GM23338 (cell line): Measurements from ENCODE around the gene VPS26C. TPM values are rescaled to one million over a fixed set of nuclear protein-coding genes. Genes with fewer than 3 reads are reported as not detected.

ENCODE experiments used
- ATAC-seq: fragments of 200-7000 bp; cut with Tn5 transposase; 3 replicates; pipeline ENCODE4 v1.9.1; 2020
- DNase-seq: peaks from one replicate; pipeline ENCODE4 v3.0.0-alpha.2; 2015; ENCODE audit warnings: low spot score
- H2AFZ ChIP-seq: fragments of 200-600 bp; sonication (generic); 2 replicates; pipeline ENCODE4 v1.8.0; 2016; ENCODE audit warnings: antibody characterized with exemption, mild to moderate bottlenecking, moderate library complexity
- H3F3A ChIP-seq: fragments of 200-600 bp; sonication (generic); replicated peaks from 2 replicates; pipeline ENCODE4 v1.8.0; 2017; ENCODE audit warnings: antibody characterized with exemption, mixed run types, low read depth
- H3K27ac ChIP-seq: fragments of 200-600 bp; sonication (generic); 2 replicates; pipeline ENCODE4 v1.6.1; 2016; ENCODE audit warnings: low read depth
- H3K27me3 ChIP-seq: fragments of 200-600 bp; sonication (generic); 2 replicates; pipeline ENCODE4 v1.8.0; 2016; ENCODE audit warnings: mild to moderate bottlenecking, mixed run types, moderate library complexity; ENCODE audit not compliant: insufficient read depth
- H3K36me3 ChIP-seq: fragments of 200-600 bp; sonication (generic); 2 replicates; pipeline ENCODE4 v1.8.0; 2016; ENCODE audit warnings: mild to moderate bottlenecking; ENCODE audit not compliant: insufficient read depth
- H3K4me1 ChIP-seq: fragments of 200-600 bp; sonication (generic); 2 replicates; pipeline ENCODE4 v1.8.0; 2016; ENCODE audit warnings: mild to moderate bottlenecking, moderate library complexity; ENCODE audit not compliant: insufficient read depth
- H3K4me2 ChIP-seq: fragments of 200-600 bp; sonication (generic); 2 replicates; pipeline ENCODE4 v1.7.1; 2017; ENCODE audit warnings: mixed run types
- H3K4me3 ChIP-seq: fragments of 200-600 bp; sonication (generic); 2 replicates; pipeline ENCODE4 v1.6.1; 2016; ENCODE audit warnings: mixed run types
- H3K79me2 ChIP-seq: fragments of 200-600 bp; sonication (generic); replicated peaks from 2 replicates; pipeline ENCODE4 v1.8.0; 2017; ENCODE audit warnings: mild to moderate bottlenecking; ENCODE audit not compliant: insufficient read depth
- H3K9me2 ChIP-seq: fragments of 200-600 bp; sonication (generic); 2 replicates; pipeline ENCODE4 v1.8.0; 2017; ENCODE audit not compliant: insufficient read depth
- H4K20me1 ChIP-seq: fragments of 200-600 bp; sonication (generic); replicated peaks from 2 replicates; pipeline ENCODE4 v1.8.0; 2017; ENCODE audit warnings: mild to moderate bottlenecking; ENCODE audit not compliant: insufficient read depth
- H3K27ac Mint-ChIP-seq: 2 replicates; pipeline ENCODE4 v1.8.0; 2020; ENCODE audit warnings: inconsistent platforms, mild to moderate bottlenecking, moderate library complexity, mixed read lengths
- H3K27me3 Mint-ChIP-seq: 3 replicates; pipeline ENCODE4 v1.8.0; 2022; ENCODE audit warnings: low read depth, mild to moderate bottlenecking, moderate library complexity, mixed read lengths, inconsistent platforms; ENCODE audit not compliant: insufficient read depth, poor library complexity
- H3K36me3 Mint-ChIP-seq: 3 replicates; pipeline ENCODE4 v1.8.0; 2021; ENCODE audit warnings: low read depth, mild to moderate bottlenecking, inconsistent platforms, moderate library complexity, mixed read lengths
- H3K4me1 Mint-ChIP-seq: 3 replicates; pipeline ENCODE4 v1.8.0; 2020; ENCODE audit warnings: mild to moderate bottlenecking, inconsistent platforms, mixed read lengths
- H3K4me3 Mint-ChIP-seq: 3 replicates; pipeline ENCODE4 v1.8.0; 2021; ENCODE audit warnings: moderate library complexity, mild to moderate bottlenecking, inconsistent platforms, mixed read lengths
- H3K9me3 Mint-ChIP-seq: 3 replicates; pipeline ENCODE4 v1.8.0; 2020; ENCODE audit warnings: moderate library complexity, mild to moderate bottlenecking, inconsistent platforms, mixed read lengths
- CREB1 ChIP-seq: fragments of 250-450 bp; sonication (Bioruptor Pico); IDR thresholded peaks from 2 replicates; pipeline ENCODE4 v1.5.0; 2020; ENCODE audit warnings: low read depth, mild to moderate bottlenecking, moderate library complexity
- CTCF ChIP-seq, 2 experiments: fragments of 200-600 bp in 1 of 2; sonication (generic) in 1 of 2; conservative IDR thresholded peaks; 2 replicates each; pipeline versions ENCODE4 v1.5.1 to v1.6.1; 2016 to 2017; ENCODE audit warnings: antibody characterized with exemption in 2 of 2, low read depth in 2 of 2, mild to moderate bottlenecking in 2 of 2, moderate library complexity in 1 of 2
- ETS1 ChIP-seq: IDR thresholded peaks from 2 replicates; pipeline ENCODE4 v1.6.1; 2016; ENCODE audit warnings: antibody characterized with exemption
- EZH2 ChIP-seq: fragments of 200-600 bp; sonication (generic); IDR thresholded peaks from one replicate; pipeline ENCODE4 v1.8.0; 2017; ENCODE audit warnings: antibody characterized with exemption, mild to moderate bottlenecking, low read depth; ENCODE audit not compliant: unreplicated experiment
- EZH2phosphoT487 ChIP-seq: fragments of 200-600 bp; sonication (generic); IDR thresholded peaks from one replicate; pipeline ENCODE4 v1.8.1; 2018; ENCODE audit warnings: antibody characterized with exemption; ENCODE audit not compliant: unreplicated experiment
- JUNB ChIP-seq: IDR thresholded peaks from one replicate; pipeline ENCODE4 v1.6.1; 2016; ENCODE audit warnings: antibody characterized with exemption; ENCODE audit not compliant: unreplicated experiment
- NANOG ChIP-seq: IDR thresholded peaks from 2 replicates; pipeline ENCODE4 v1.6.1; 2016; ENCODE audit warnings: antibody characterized with exemption, borderline replicate concordance
- POLR2AphosphoS5 ChIP-seq: IDR thresholded peaks from 2 replicates; pipeline ENCODE4 v1.6.1; 2016; ENCODE audit warnings: antibody characterized with exemption, low read depth
- REST ChIP-seq: IDR thresholded peaks from one replicate; pipeline ENCODE4 v1.6.1; 2018; ENCODE audit warnings: antibody characterized with exemption; ENCODE audit not compliant: unreplicated experiment
- STAT1 ChIP-seq: IDR thresholded peaks from one replicate; pipeline ENCODE4 v1.6.1; 2016; ENCODE audit warnings: antibody characterized with exemption; ENCODE audit not compliant: unreplicated experiment
- ZNF114 ChIP-seq: fragments of 250-450 bp; sonication (Bioruptor Pico); IDR thresholded peaks from 2 replicates; pipeline ENCODE4 v1.5.0; 2020; ENCODE audit warnings: mild to moderate bottlenecking, moderate library complexity
- ZNF331 ChIP-seq: fragments of 250-450 bp; sonication (Bioruptor Pico); IDR thresholded peaks from 2 replicates; pipeline ENCODE4 v1.5.0; 2020; ENCODE audit warnings: low read depth, mild to moderate bottlenecking, moderate library complexity
- ZNF462 ChIP-seq: fragments of 250-450 bp; sonication (Bioruptor Pico); IDR thresholded peaks from 2 replicates; pipeline ENCODE4 v1.5.0; 2020; ENCODE audit warnings: mild to moderate bottlenecking, moderate library complexity
- polyA plus RNA-seq: library from polyadenylated mRNA; unstranded; fragments of >200 nt; fragmentation: Nextera tagmentation; extraction: Ambion mirVana; gene quantifications from 2 replicates; pipeline ENCODE4 v1.2.1, GENCODE V29; 2016
- total RNA-seq: library from RNA; depleted of rRNA; stranded (reverse); fragments of >200 nt; shearing (Covaris generic); gene quantifications from 2 replicates; pipeline ENCODE4 v1.2.3, GENCODE V29; 2014

Gene VPS26C
- total and polyA plus RNA-seq, 2 experiments from 2014 or later = 45.1 to 91.2 TPM

- Histone ChIP-seq H3K4me1 (no peaks in the 10 kb centered on the region), H4K20me1 (no peaks in the 10 kb centered on the region), H3K79me2 (no peaks in the 10 kb centered on the region), H3F3A (no peaks in the 10 kb centered on the region), H3K27ac (no peak overlapping the region), H3K27me3 (no peaks in the 10 kb centered on the region), H3K36me3 (peaks cover 24% of the 10 kb centered on the region), H2AFZ (no peak overlapping the region), H3K9me2 (no peaks in the 10 kb centered on the region), H3K4me3 (no peak overlapping the region), H3K4me2 (no peak overlapping the region)
- Mint-ChIP-seq H3K4me1 (no peaks in the 10 kb centered on the region), H3K36me3 (peaks cover 89% of the 10 kb centered on the region), H3K4me3 (no peak overlapping the region), H3K9me3 (peaks cover 11% of the 10 kb centered on the region; the same call in 2 of the 3 replicates), H3K27ac (no peak overlapping the region), H3K27me3 (no peaks in the 10 kb centered on the region)
- no peak for ATAC-seq
- DNase-seq = no peak
- no peak for TF ChIP-seq EZH2phosphoT487
- TF ChIP-seq REST = no peak
- no peak for TF ChIP-seq ETS1
- no peak for TF ChIP-seq POLR2AphosphoS5
- TF ChIP-seq CTCF (conservative IDR thresholded peaks at IDR 0.05; ENCODE audit: low read depth in 2 of 2) = no peak
- no peak for TF ChIP-seq CREB1 (CRISPR knock-in tag)
- TF ChIP-seq ZNF331 (CRISPR knock-in tag) = no peak
- TF ChIP-seq ZNF462 = no peak
- TF ChIP-seq NANOG = no peak
- no peak for TF ChIP-seq STAT1
- no peak for TF ChIP-seq JUNB
- TF ChIP-seq EZH2 = no peak
- no peak for TF ChIP-seq ZNF114
These were observed 39.1 kb downstream of the VPS26C start for GRCh38 chr21:37228003-37228400.
